Heart right ventricle (tissue), 16 donors: ENCODE data around the gene CCDC134. TPM values are rescaled to one million over a fixed set of nuclear protein-coding genes. Genes with fewer than 3 reads are reported as not detected.
"Not testable (repeated sequence)": the region's sequence is repeated elsewhere in the genome, so short reads cannot be mapped to it uniquely, and the experiment has no call there.

Experiments
- ATAC-seq, 8 donors: fragments of 200-7000 bp; cut with Tn5 transposase; one replicate each; pipeline ENCODE4 v1.9.1; 2020; ENCODE audit warnings: mild to moderate bottlenecking in 8 of 8, moderate library complexity in 8 of 8, moderate number of reproducible peaks in 1 of 8
- DNase-seq, 2 donors: peaks; one replicate each; pipeline ENCODE4 v3.0.0-alpha.2; 2020
- H3K27ac ChIP-seq, 10 donors: fragments of 200-600 bp; sonication (generic) in 2 of 10; one replicate each; pipeline versions ENCODE4 v1.5.0 to v1.8.0; 2020 to 2022; ENCODE audit warnings: mild to moderate bottlenecking in 3 of 10
- H3K27me3 ChIP-seq, 7 donors: fragments of 200-600 bp; one replicate each; pipeline ENCODE4 v1.8.0; 2021 to 2022; ENCODE audit warnings: mild to moderate bottlenecking in 2 of 7
- H3K36me3 ChIP-seq, 9 donors: fragments of 200-600 bp; sonication (generic) in 1 of 9; one replicate each; pipeline versions ENCODE4 v1.5.0 to v1.8.0; 2020 to 2022; ENCODE audit warnings: mild to moderate bottlenecking in 2 of 9
- H3K4me1 ChIP-seq, 9 donors: fragments of 200-600 bp; sonication (generic) in 1 of 9; one replicate each; pipeline versions ENCODE4 v1.5.0 to v1.8.0; 2020 to 2022; ENCODE audit warnings: mild to moderate bottlenecking in 4 of 9
- H3K4me3 ChIP-seq, 10 donors: fragments of 200-600 bp; sonication (generic) in 2 of 10; one replicate each; pipeline versions ENCODE4 v1.5.0 to v1.8.0; 2020 to 2022; ENCODE audit warnings: mild to moderate bottlenecking in 7 of 10, moderate library complexity in 2 of 10
- H3K9me3 ChIP-seq, 11 donors: fragments of 200-600 bp in 10 of 11; sonication (generic) in 2 of 11; one replicate each; pipeline versions ENCODE4 v1.5.0 to v1.8.0; 2013 to 2022; ENCODE audit warnings: mild to moderate bottlenecking in 2 of 11, control low read depth in 1 of 11, moderate library complexity in 1 of 11
- CTCF ChIP-seq, 9 donors: fragments of 200-600 bp; sonication (generic) in 2 of 9; IDR thresholded peaks; one replicate each; pipeline versions ENCODE4 v1.5.0 to v1.8.0; 2021 to 2022; ENCODE audit warnings: antibody characterized with exemption in 9 of 9, mild to moderate bottlenecking in 5 of 9, moderate library complexity in 1 of 9
- WGBS, 2 donors: extraction: QIAGEN DNeasy Blood & Tissue Kit; methylation state at CpG; one replicate each; pipeline ENCODE4 v1.1.7; 2013; ENCODE audit warnings: inconsistent platforms in 1 of 2; 5-methylcytosine and 5-hydroxymethylcytosine counted together
- intact Hi-C, 10 donors: fragments of 100-400 bp; cut with DNase I; formaldehyde crosslinking; loops; one replicate each; pipeline versions ENCODE4 v1.11.1 to v1.14.2; 2022
- polyA plus RNA-seq, 2 donors: library from polyadenylated mRNA; stranded (reverse); fragments of 200-250 nt; gene quantifications; one replicate each; pipeline ENCODE4 v1.2.3, GENCODE V29; 2013
- total RNA-seq, 10 donors: library from RNA; stranded (reverse); fragmentation: NEBNext Ultra II Directional in 3 of 10; extraction: Animal tissue kit (Norgen Biotek cat#: 25700) in 3 of 10; gene quantifications; one replicate each; pipeline versions ENCODE4 v1.2.1 to v1.2.4, GENCODE V29; 2021 to 2023
- donor health status: Arrhythmogenic right ventricular cardiomyopathy.
- donor health status: ischemic (EF 13 %, LVEDD 7.1; RV severe dilation, severe dysfunction).
- donor health status: healthy with polysubstance abuse.
- donor health status: DM: no; HTN: yes; CAD: no.
- donor health status: DM: no; HTN: no; CAD: no.
- donor health status: ischemic (EF 25% LVEDD 6.9; RV normal size, moderate dysfunction).
- donor health status: ischemic (EF 25% LVEDD 5.7; RV mildly dilated, moderate dysfunction).
- donor health status: healthy.
- donor health status: DM: yes; HTN: yes; CAD: no.
- donor health status: Ischemic cardiomyopathy.
- donor health status: ischemic (EF 35%, LVEDD 5.7; RV mildly dilated, moderate dysfunction).
- donor health status: nonischemic (EF 11% LVEDD 7.7; RV severe dilation, severe dysfunction).
- donor health status: DM: yes; HTN: yes; CAD: no.
- donor health status: PGD.
- donor health status: ischemic (EF 29% LVEDD 5.4; RV normal size, mild dysfunction).
- donor health status: nonischemic (EF 23%, LVEDD 6.1; RV moderate dilation, normal function).

Gene CCDC134
- total and polyA plus RNA-seq, 12 donors: 1.2 to 7.3 (median 3.8) TPM

DNA sequence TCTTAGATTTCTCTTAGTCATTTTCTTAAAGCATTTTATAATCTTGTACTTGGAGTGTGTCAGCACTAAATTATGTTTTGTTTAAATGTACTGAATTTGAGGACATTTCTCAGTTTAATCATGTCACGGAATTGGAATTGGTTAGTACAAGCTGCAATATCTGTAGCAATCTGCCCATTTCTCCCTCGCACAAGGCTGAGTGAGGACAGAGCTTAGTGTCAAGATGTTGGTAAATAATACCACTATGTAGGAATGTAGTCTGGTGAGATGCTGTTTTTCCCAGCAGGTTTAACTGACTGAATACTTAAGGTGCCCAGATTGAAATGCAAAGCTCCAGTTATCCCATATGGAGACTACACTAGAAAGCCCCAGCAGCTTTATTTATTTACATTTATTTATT, 63.0 kb downstream of the CCDC134 start:
- DNase-seq: no peak
- no peak for ATAC-seq
- H3K4me1 ChIP-seq: peaks cover 3 to 42% (median 23%) of the 10 kb centered on the region in 9 donors
- peaks cover 0 to 24% (median 19%) of the 10 kb centered on the region in 9 donors for H3K36me3 ChIP-seq
- TF ChIP-seq CTCF (IDR thresholded peaks at IDR 0.05): no peak
- H3K27ac ChIP-seq: peak overlapping the region in 3 of 10 donors; percentile 30 to 64 (median 38)
- no peaks in the 10 kb centered on the region for H3K9me3 ChIP-seq
- intact Hi-C loops: no loop called here
- no peak overlapping the region for H3K4me3 ChIP-seq
- WGBS, 2 donors: 84 to 97% methylated on average over 2 of the region's 2 CpGs
- H3K27me3 ChIP-seq: no peaks in the 10 kb centered on the region

- peaks cover 0 to 74% (median 58%) of the 10 kb centered on the region in 9 donors for H3K36me3 ChIP-seq
- intact Hi-C loops: loop anchor here in 1 of 10 donors (2.0 kb wide), 1 partner anchor 66 kb away; no protein-coding TSS in a partner anchor
- H3K4me3 ChIP-seq: no peak overlapping the region
- ATAC-seq: no peak
- peaks cover 0 to 17% (median 2%) of the 10 kb centered on the region in 9 donors for H3K4me1 ChIP-seq
- no peaks in the 10 kb centered on the region for H3K9me3 ChIP-seq
- no peak for TF ChIP-seq CTCF (IDR thresholded peaks at IDR 0.05)
- DNase-seq: no peak
- 96 to 98% methylated on average over 10 of the region's 10 CpGs for WGBS, 2 donors
- no peak overlapping the region for H3K27ac ChIP-seq
- no peaks in the 10 kb centered on the region for H3K27me3 ChIP-seq
Observed at GRCh38 chr22:41868556-41868955, 68.1 kb downstream of the CCDC134 start.

GRCh38 chr22:41870081-41870480, 69.6 kb downstream of the CCDC134 start:
- H3K27me3 ChIP-seq, intact Hi-C loops, H3K4me3 ChIP-seq, ATAC-seq, DNase-seq, H3K9me3 ChIP-seq, H3K27ac ChIP-seq: not testable (repeated sequence)
- peaks cover 0 to 13% (median 0%) of the 10 kb centered on the region in 9 donors for H3K4me1 ChIP-seq
- H3K36me3 ChIP-seq: peaks cover 0 to 90% (median 62%) of the 10 kb centered on the region in 9 donors
- WGBS, 2 donors: 72 to 76% methylated on average over 1 of the region's 1 CpG

- 56 to 70% methylated on average over 4 of the region's 4 CpGs for WGBS, 2 donors
- Histone ChIP-seq H3K27me3 (no peaks in the 10 kb centered on the region), H3K36me3 (peaks cover 0 to 97% (median 69%) of the 10 kb centered on the region in 9 donors), H3K4me1 (peaks cover 0 to 13% (median 0%) of the 10 kb centered on the region in 9 donors), H3K27ac (no peak overlapping the region), H3K9me3 (no peaks in the 10 kb centered on the region), H3K4me3 (no peak overlapping the region)
- ATAC-seq: no peak
- TF ChIP-seq CTCF (IDR thresholded peaks at IDR 0.05): no peak
- intact Hi-C loops: no loop called here
- no peak for DNase-seq
Observed at GRCh38 chr22:41870786-41871185, 70.3 kb downstream of the CCDC134 start.

DNA sequence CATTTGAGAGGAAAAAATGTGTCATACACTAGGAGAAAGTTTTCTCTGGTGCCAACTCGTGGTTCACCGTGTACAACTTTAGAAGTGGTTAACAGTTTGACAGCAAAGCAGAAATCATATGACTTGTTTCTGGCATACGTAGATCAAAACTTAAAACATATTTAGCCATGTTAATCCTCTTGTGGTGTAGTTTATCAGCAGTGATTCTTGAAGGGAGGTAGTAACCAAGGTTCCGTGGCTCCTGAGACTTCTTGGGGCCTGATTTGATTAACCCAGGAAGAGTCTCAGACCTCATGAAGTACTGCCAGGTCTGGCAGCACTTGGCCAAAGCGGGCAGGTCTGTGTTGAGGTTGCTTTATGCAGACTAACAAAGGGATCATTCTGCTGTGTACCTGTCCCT, 72.9 kb downstream of the CCDC134 start:
- intact Hi-C loops: no loop called here
- Histone ChIP-seq H3K27ac (peak overlapping the region in 4 of 10 donors; percentile 7 to 32 (median 18)), H3K27me3 (no peaks in the 10 kb centered on the region), H3K4me3 (no peak overlapping the region), H3K4me1 (peaks cover 0 to 13% (median 0%) of the 10 kb centered on the region in 9 donors), H3K36me3 (peaks cover 0 to 100% (median 72%) of the 10 kb centered on the region in 9 donors), H3K9me3 (no peaks in the 10 kb centered on the region)
- WGBS, 2 donors: 48 to 61% methylated on average over 5 of the region's 5 CpGs
- DNase-seq: no peak
- peak in 4 of 8 donors; percentile 25 to 67 (median 40) for ATAC-seq
- no peak for TF ChIP-seq CTCF (IDR thresholded peaks at IDR 0.05)
